ENCODE results near the gene SUGP2.
"Not testable (repeated sequence)": the region's sequence is repeated elsewhere in the genome, so short reads cannot be mapped to it uniquely, and the experiment has no call there.

The SUGP2 gene

DNA sequence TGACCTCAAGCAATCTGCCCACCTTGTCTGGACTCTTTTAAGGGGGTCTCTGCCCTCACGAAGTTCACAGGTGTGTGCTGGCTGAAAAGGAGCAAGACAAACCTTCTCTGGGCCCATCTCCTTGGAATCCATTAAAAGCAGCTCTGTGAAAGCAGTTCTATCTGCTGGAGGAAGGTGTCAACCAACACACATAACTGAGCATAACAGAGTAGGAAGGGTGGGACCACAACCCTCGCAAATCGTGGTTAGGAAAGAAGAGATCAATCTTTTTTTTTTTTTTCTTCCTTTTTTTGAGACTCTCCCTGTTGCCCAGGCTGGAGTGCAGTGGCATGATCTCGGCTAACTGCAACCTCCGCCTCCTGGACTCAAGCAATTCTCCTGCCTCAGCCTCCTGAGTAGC, 1.4 kb downstream of the SUGP2 start:
- no peak for DNase-seq (ENCODE audit: low spot score)

DNA sequence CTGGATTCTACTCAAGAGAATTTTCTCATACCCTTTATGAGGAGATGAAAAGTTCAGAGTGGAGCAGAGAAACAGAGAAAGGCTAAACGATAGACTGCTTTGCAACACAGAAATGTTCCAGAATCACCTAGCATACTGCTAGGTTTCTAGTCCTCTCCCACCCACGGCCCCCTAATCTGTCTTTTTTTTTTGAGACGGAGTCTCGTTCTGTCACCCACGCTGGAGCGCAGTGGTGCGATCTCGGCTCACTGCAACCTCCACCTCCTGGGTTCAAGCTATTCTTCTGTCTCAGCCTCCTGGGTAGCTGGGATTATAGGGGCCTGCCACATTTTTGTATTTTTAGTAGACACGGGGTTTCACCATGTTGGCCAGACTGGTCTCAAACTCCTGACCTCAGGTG, 4.8 kb downstream of the SUGP2 start:
- no peak for DNase-seq (ENCODE audit: low spot score)

DNA sequence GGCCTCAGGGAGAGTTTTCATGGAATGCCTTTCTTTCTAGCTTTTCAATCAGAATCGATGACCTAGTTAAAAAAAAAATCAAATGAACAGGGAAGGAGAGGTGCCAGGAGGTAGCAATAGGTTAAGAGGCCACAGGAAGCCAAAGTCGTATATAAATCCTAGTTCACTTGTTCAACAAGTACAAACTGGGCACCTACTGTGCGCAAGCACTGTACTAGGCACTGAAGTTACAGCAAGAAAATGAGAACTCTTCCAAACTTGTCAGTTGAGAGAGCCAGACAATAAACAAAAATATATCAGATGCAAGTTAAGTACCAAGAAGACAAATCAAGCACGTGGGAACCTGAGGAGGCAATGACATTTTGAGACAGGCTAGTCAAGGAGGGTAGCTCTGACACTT, 6.1 kb downstream of the SUGP2 start:
- DNase-seq (ENCODE audit: low spot score), result no peak

DNA sequence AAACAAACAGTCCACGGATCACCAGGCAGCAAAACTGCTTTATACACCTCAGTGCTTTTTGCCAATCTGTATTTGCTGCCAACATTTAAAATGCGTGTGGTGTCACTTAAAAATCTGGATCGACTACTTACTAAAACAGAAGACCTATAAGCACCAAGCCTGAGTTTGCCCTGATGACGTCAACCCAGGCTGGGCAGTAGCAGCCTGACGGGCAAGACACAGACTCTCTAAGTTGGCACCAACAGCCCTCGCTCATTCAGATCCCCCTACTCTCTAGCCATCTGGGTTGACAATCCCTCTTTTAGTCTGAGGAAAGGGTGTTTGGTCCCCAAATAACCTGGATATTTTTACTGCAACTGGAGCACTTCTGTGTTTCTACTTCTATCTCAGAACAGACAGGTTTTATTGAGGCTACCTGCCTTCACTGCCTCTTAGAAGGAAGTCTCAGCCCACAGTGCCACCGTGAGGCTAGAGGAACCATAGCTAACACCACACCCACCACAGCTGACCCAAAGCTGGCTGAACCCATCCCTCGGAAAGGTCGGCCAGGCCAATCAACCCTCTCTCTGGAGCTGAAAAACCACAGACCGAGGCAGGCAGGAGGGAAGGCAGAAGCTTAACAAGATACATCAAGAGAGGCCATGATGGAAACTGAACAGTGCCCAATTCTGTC, 6.9 kb downstream of the SUGP2 start:
- no peak for DNase-seq (ENCODE audit: low spot score)

DNA sequence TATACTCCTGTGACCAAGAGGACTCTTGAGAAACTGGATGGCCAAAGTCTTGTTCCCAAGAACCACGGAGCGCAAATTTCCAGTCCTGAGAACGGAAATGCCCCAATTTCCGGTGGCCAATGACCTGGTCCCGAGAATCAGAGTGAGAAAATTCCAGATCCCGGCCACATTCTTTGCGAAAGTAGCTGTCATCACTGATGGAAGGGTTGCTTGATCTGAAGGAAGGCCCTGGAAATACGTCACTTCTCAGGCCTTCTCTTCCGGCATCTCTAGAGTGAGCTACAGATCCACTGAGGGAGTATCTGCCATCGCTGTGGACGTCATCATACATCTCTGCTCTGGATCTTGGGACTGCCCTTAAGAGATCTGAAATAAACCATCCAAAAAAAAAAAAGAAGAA, 7.5 kb downstream of the SUGP2 start:
- DNase-seq (ENCODE audit: low spot score), result no peak

DNA sequence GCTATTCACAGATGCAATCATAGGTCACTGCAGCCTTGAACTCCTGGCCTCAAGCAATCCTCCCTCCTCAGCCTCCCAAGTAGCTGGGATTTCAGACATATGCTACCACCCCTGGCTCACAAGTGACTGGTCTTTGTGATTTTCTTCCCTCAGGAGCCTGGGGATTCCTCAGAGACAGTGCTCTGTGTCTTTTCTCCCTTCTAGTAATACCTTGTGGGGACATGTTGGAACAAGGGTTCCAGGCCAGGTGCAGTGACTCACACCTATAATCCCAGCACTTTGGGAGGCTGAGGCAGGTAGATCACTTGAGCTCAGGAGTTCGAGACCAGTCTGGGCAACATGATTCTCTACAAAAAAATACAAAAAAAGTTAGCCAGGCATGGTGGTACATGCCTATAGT, 9.9 kb downstream of the SUGP2 start:
- DNase-seq (ENCODE audit: low spot score), result not testable (repeated sequence)

DNA sequence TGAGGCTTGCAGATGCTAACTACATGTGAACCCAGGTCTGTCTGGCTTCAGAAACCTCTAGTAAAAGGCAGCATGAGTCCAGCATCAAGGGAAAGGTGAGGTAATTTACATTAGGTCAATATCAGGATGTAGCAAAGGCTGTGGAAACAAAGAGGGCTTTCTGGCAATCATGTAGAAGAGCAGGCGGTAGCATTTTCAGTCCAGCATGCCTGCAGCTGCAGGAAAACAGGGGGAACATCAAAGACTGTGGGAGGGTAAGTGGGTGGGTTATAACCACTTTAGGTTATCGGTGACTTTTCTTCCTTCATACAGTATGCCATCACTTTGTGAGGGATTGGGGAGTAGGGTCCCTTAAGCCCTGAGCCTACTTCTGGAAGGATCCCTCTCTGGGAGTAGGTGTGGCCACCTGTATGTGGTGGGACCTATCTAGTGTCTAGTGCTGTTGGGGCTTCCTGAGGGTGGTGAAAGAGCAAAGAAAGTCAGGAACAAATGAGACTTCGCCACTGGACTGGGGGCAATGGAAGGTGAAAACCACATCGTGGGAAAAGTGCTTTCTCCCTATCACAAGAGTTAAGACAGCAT, 10.8 kb downstream of the SUGP2 start:
- no peak for DNase-seq (ENCODE audit: low spot score)

DNA sequence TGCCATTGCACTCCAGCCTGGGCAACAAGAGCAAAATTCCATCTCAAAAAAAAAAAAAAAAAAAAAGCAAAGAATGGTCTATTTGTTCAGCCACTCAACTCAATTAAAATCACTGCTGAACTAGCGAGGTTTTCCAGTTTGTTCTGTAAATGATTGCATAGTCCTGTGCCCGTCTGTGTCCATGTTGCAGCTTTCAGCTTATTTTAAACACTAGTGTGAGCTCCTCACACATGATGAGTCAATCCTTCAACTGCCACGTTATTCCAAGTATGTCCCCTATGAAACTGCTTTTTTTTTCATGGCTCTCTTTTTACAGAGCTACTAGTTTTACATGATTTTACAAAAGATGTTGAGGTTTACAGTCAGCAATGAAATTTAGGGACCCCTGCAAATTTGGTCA, 12.2 kb downstream of the SUGP2 start:
- DNase-seq (ENCODE audit: low spot score), result peak; percentile 69

DNA sequence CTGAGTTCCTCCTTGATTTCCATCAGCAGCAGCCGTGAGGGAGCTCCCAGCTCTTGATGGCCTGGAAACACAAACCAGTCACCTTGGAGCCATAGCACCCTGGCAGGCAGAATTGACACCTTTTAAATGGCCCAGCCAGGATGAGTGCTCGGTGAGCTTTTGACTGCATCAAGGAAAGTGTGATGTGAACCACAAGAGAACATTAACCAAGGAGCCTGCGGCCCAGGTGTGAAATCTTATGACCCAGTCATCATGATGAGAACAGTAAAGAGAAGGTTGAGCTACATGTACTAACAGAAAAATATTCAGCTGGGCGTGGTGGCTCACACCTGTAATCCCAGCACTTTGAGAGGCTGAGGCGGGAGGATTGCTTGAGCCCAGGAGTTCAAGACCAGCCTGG, 22.8 kb downstream of the SUGP2 start:
- no peak for DNase-seq (ENCODE audit: low spot score)

DNA sequence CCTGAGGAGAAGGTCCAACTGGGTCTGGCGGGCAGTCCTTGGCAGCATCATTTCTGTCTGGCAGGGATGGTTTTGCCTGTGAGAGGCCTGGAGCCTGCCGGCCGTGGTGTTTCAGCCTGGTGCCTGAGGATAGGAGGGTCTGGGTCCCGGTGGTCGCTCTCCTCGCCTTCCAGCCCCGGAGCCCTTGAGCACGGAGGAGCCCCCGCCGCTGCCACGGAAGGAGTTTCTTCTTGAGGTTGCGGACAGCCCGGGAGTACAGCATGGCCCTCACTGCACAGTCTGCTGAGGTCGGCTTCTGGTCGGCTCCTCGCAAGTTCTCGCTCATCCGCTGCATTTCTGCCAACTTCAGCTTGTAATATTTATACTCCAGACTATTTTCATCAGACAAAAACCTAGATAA, 23.4 kb downstream of the SUGP2 start:
- no peak for DNase-seq (ENCODE audit: low spot score)

DNA sequence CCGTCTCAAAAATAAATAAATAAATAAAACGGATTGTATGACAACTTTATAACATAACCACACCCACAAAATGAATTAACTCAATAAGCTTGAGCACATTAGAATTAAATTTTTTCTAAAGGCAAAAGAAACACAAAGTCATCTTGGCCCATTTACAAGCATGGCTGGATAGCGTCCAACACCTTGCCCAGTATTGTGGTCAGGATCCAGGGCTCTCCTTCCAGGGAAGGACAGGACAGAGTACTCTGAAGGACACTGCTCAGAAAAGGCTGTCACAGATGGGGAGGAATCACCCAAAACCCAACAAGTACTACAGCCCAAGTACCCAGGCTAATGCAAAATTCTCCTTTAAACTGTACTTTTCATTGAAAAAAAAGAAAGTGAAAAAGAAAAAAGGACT, 27.1 kb downstream of the SUGP2 start:
- DNase-seq (ENCODE audit: low spot score), result no peak

DNA sequence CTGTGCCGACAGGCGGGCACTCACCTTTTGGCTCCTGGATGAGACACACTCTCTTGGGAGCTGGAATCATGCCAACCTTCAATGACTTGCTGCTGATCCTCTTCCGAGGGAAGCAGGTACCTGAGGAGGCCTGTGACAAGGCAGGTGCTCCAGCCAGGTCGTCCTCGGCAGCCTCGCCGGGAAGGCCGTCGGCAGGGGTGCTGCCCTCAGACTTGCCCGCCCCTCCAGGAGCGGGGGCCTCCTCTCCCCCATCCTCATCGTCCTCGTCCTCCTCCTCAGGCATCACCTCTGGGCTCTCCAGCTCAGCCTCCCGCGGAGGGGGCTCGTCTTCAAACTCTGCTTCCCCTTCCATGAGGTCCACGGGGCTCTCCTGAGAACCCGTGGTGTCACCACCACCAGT, 29.2 kb downstream of the SUGP2 start:
- DNase-seq (ENCODE audit: low spot score), result no peak

DNA sequence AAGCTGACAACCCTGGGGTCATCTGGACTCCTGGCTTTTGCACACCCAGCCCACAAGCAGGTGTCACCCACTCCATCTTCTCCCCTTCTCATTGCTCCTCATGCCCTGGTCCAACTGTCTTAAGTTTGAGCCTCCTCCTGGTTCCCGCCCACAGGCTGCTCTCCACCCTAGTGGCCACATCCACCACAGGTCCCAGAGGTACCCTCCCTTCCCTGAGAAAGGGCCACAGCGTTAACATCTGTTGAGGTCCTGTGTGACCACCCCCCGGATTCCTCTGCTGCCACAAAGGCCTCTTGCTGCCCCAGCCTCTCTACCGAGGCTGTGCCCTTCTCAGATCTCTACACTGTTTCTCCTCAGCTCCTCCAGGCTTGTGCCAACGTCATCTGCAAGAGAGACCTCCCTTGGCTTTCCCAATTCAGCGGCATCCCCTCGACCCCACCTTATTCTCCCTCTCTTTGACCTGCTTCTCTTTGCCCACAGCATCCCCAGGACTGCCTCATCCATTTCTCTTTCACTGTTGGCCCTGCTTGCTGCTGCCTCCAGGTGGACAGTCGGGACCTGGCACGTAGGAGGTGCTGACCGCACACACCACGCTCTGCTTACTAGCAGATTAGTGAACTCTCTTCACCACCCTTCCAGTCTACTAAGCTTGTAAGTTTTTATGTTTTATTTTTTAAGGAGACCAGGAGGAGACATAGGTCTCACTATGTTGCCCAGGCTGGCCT, 33.3 kb downstream of the SUGP2 start:
- DNase-seq (ENCODE audit: low spot score), result peak; percentile 34

DNA sequence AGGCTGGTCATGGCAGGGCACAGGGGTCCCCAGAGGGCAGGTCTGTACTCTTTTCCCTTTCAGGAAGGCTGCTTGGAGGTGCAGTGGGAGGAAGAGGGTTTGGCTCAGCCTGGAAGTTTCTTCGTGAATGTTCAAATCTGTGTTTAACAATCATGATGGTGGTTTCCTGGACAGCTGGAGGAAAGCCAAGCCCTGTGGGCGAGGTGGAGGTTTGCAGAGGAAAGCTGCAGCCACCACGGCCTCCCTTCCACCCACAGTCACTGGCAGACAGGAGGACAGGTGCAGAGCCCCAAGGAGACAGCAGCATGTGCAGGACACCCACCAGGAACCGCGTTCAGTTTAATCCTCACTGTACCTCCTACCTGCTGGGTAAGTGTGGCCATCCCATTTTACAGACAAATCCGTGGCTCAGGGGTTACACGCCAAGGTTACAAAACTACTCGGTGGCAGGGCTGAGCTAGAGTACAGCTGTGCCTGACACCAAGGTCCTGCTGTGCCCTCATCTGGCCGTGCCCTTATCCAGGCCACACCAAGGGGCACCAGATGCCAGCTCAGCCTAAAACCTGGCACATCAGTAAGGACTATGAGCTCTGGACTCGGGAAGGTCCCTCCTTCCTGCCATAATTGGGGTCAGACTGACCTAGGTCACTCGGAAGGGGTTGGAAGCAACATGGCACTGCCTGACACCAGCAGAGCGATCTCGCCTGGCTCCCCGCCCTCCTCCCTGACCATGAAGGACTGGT, 34.1 kb downstream of the SUGP2 start:
- no peak for DNase-seq (ENCODE audit: low spot score)

DNA sequence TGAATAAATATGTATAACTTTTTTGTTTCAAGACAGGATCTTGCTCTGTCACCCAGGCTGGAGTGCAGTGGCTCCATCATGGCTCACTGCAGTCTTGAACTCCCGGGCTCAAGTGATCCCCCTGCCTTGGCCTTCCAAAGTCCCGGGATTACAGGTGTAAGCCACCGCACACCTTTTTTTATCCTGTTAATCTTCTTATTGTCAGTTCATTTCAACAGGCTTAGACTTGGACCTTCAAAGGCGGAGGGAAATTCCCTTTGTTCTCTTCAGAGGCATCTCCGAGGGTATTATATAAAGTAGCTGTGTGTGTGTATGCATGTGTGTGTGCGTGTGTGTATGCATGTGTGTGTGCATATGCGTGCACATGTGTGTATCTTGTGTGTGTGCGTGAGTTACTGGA, 35.0 kb downstream of the SUGP2 start:
- no peak for DNase-seq (ENCODE audit: low spot score)

DNA sequence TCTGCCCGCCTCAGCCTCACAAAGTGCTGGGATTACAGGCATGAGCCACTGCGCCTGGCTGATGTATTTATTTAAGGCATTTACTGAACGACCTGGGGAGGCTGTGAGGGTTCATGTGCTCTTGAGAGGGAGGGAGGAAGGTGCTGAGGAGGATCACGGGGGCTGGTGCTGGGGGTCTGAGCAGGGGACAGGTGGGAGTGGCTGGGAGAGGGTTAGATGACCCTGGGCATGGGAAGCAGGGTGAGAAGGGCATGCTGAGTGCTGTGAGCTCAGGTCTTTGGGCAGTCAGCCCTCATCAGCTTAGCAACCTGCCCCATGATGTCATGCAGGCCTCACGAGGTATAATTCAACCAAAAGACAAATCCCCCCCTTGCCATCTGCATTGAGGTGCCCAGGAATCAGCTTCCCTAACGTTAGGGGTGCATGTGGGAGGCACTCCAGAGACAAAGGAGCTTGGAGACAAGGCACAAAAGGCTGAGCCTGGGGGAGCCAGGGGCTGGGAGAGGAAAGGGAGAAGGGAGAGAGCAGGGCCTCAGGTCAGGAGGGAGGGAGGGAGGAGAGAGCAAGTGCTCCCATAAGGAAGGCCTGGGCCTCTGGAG, 36.4 kb downstream of the SUGP2 start:
- DNase-seq (ENCODE audit: low spot score), result no peak

DNA sequence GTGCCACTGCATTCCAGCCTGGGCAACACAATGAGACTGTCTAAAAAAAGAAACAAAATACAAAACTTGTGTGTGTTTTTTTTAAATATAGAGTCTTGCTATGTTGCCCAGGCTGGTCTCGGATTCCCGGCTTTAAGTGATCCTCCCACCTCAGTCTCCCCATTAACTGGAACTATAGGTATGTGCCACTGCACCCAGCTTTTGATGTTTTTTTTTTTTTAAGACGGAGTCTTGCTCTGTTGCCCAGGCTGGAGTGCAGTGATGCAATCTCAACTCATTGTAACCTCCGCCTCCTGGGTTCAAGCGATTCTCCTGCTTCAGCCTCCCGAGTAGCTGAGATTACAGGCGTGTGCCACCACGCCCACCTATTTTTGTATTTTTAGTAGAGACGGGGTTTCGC, 37.0 kb downstream of the SUGP2 start:
- DNase-seq (ENCODE audit: low spot score), result no peak

DNA sequence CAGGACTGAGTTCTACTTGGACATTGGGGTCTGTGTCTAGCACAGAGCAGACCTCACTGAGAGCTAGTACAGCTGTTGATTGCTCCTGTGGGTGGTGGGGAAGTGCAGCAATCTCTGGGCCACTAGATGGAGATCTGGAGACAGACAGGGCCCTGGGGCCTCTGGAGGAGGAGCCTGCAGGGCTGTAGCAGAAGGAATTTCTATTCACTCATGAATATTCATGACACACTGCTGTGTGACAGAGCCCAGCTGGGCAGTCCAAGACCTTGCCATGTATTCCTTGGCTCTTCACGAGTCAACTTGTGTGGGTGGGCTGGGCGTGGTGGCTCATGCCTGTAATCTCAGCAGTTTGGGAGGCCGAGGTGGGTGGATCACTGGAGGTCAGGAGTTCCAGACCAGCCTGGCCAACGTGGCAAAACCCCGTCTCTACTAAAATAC, 37.5 kb downstream of the SUGP2 start:
- peak; percentile 98 for DNase-seq (ENCODE audit: low spot score)

DNA sequence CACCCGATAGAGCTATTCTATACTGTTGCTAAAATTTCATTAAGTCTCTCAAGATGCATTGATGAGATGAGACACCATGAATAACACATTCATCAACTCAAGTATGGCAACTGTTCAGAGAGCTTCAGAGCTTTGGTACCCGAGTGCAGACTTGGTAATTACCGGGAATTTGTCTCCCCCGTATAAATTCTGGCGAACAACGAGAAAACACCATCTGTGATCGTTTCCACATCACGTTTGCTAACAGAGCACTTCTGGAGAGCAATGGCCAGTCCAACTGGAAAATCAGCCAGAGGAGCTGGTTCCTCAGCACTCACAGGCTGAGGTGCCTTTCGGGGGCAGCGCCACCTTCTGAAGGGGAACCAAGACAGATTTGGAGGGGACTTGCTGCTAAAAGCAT, 40.2 kb downstream of the SUGP2 start:
- no peak for DNase-seq (ENCODE audit: low spot score)

DNA sequence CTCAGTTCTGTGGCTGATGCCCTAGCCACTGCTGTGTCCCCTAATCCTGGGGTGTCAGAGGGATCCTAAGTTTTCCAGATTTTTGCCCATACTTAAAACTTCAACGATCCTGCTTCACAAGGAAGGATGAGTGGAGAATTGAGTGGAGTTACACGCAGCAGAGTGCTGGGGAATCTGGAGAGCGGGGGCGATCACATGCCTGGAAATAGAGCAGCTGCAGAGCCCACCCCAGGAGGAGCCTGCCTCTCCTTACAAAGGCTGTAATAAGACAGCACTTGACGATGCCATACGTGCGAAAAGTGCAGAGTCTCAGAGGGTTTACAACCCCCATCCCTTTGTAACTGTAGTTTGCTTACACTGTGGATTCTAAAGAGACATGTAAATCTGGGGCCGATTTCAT, 40.6 kb downstream of the SUGP2 start:
- no peak for DNase-seq (ENCODE audit: low spot score)

DNA sequence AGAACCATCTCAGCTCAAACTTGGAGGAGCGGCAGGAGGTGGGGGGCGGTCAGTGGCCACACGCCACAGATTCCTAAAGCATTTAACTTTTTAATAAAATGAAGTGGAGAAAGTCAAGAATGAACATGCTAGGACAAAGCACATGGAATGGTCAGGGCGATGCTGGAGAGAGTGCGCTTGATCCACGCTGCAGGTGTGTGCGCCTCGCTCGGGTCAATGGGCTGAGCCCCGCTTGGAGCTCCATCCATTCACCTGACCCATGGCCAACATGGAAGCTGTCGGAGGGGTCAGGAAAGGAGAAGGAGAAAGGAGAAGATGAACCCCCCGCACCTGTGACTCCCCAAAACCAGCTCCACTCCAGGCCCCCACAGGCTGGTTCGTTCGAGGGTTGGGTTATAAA, 41.8 kb downstream of the SUGP2 start:
- no peak for DNase-seq (ENCODE audit: low spot score)

DNA sequence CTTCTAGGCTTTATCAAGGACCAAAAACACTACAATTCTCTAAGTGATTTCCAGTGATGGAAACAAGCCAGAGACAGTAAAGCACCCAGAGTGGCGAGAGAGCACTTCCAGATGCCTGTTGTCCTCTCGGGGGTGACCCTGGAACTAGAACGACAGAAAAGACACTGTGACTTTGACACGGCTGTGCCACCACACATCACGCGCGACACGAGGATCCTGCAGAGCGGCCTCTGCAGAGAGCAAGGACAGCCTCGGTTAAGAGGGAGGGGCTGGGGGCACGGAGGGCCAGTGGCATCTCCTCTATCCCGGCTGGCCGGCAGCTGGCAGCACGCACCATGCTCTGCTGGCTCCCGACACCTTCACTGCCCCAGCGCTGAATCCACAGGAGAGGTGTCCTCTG, 42.3 kb downstream of the SUGP2 start:
- no peak for DNase-seq (ENCODE audit: low spot score)

Measured in hepatic stellate cell (primary cell).